Suprapubic skin (tissue), 4 donors: Measurements from ENCODE around the gene STAM. TPM values are rescaled to one million over a fixed set of nuclear protein-coding genes. Genes with fewer than 3 reads are reported as not detected.
"Not testable (repeated sequence)": the region's sequence is repeated elsewhere in the genome, so short reads cannot be mapped to it uniquely, and the experiment has no call there.

Experiments
- DNase-seq, 2 donors: peaks; one replicate each; pipeline ENCODE4 v3.0.0-alpha.2; 2019; ENCODE audit warnings: low spot score in 2 of 2
- H3K27ac ChIP-seq: fragments of 200-600 bp; sonication (generic); one replicate; pipeline ENCODE4 v1.5.1; 2019
- H3K27me3 ChIP-seq: fragments of 200-600 bp; sonication (generic); one replicate; pipeline ENCODE4 v1.5.1; 2019
- H3K36me3 ChIP-seq: fragments of 200-600 bp; sonication (generic); one replicate; pipeline ENCODE4 v1.5.1; 2019
- H3K4me1 ChIP-seq: fragments of 200-600 bp; sonication (generic); one replicate; pipeline ENCODE4 v1.5.1; 2019
- H3K4me3 ChIP-seq: fragments of 200-600 bp; sonication (generic); one replicate; pipeline ENCODE4 v1.5.1; 2019; ENCODE audit warnings: mild to moderate bottlenecking
- H3K9me3 ChIP-seq: fragments of 200-600 bp; sonication (generic); one replicate; pipeline ENCODE4 v1.5.1; 2019
- CTCF ChIP-seq, 2 donors: fragments of 200-600 bp in 1 of 2; fragments of 450-650 bp in 1 of 2; sonication (generic) in 1 of 2; IDR thresholded peaks; one replicate each; pipeline ENCODE4 v1.5.1; 2016 to 2019; ENCODE audit warnings: antibody characterized with exemption in 2 of 2, mild to moderate bottlenecking in 1 of 2, moderate library complexity in 1 of 2
- EP300 ChIP-seq: sonication (generic); formaldehyde crosslinking; IDR thresholded peaks from one replicate; pipeline ENCODE4 v1.6.1; 2017; ENCODE audit warnings: antibody characterized with exemption
- POLR2A ChIP-seq, 2 donors: fragments of 450-650 bp; IDR thresholded peaks; one replicate each; pipeline ENCODE4 v1.6.1; 2017; ENCODE audit warnings: antibody characterized with exemption in 2 of 2, mild to moderate bottlenecking in 2 of 2, moderate library complexity in 2 of 2
- POLR2AphosphoS5 ChIP-seq, 3 donors: sonication (generic); formaldehyde crosslinking; IDR thresholded peaks; one replicate each; pipeline ENCODE4 v1.6.1; 2017; ENCODE audit warnings: antibody characterized with exemption in 3 of 3
- WGBS: methylation state at CpG from one replicate; pipeline ENCODE4 v1.1.5; 2018; 5-methylcytosine and 5-hydroxymethylcytosine counted together
- total RNA-seq, 4 donors: library from RNA; depleted of rRNA; stranded (reverse); fragments of >200 nt; gene quantifications; one replicate each; pipeline ENCODE4 v1.1.0, GENCODE V29; 2016

Gene STAM
- total RNA-seq, 4 donors from 2014 or later, result 19.4 to 28.6 (median 22.8) TPM

DNA sequence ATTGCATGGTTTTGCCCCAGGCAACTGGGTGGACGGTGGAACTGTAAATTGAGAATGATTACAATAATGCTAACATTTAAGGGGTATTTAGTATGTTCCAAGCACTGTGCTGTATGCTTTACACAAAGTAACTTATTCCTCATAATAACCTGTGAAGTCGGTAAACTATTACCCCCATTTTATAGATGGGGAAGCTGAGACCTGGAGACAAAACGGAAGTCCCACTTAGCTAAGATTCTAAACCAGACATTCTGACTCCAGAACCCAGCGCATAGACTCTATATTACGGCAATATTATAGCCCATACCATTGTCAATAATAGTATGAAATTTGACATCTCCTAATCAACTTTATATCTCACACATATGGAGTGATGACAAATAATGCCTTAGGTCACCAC is 68.1 kb downstream of the STAM start:
- Histone ChIP-seq H3K4me1 (no peaks in the 10 kb centered on the region), H3K4me3 (no peak overlapping the region), H3K27ac (no peak overlapping the region), H3K27me3 (no peaks in the 10 kb centered on the region), H3K9me3 (no peaks in the 10 kb centered on the region), H3K36me3 (peaks cover 81% of the 10 kb centered on the region)
- TF ChIP-seq POLR2A (IDR thresholded peaks at IDR 0.05) (no peak), POLR2AphosphoS5 (IDR thresholded peaks at IDR 0.05) (no peak), CTCF (IDR thresholded peaks at IDR 0.05) (no peak), EP300 (no peak)
- 94% methylated on average over 5 of the region's 5 CpGs for WGBS
- DNase-seq, result no peak

GRCh38 chr10:17712717-17713471 is 68.9 kb downstream of the STAM start:
- Histone ChIP-seq H3K4me3 (no peak overlapping the region), H3K27ac (no peak overlapping the region), H3K36me3 (peaks cover 85% of the 10 kb centered on the region), H3K4me1 (no peaks in the 10 kb centered on the region), H3K9me3 (no peaks in the 10 kb centered on the region), H3K27me3 (no peaks in the 10 kb centered on the region)
- WGBS, result 80% methylated on average over 18 of the region's 18 CpGs
- TF ChIP-seq EP300, result no peak
- TF ChIP-seq CTCF (IDR thresholded peaks at IDR 0.05), result no peak
- no peak for TF ChIP-seq POLR2A (IDR thresholded peaks at IDR 0.05)
- no peak for TF ChIP-seq POLR2AphosphoS5 (IDR thresholded peaks at IDR 0.05)
- DNase-seq, result no peak

DNA sequence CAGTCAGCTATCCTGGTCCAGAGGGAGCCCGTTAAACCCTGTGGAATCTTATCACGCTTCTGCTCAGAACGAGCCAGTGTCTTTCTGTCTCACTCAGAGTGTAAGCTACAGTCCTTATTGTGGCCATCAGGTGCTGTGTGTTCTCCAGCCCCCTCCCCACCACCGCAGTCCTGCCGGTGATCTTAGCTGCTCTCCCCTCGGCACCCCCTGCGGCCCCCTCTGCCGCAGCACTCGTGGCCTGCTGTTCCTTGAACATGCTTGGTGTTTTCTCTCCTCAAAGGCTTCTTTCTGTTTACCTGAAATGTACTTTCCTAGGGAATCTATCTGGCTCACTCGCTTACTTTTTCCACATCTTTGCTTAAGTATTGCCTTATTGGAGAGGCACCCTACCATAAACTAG is 69.8 kb downstream of the STAM start:
- no peaks in the 10 kb centered on the region for H3K9me3 ChIP-seq
- TF ChIP-seq POLR2AphosphoS5 (IDR thresholded peaks at IDR 0.05) (no peak), EP300 (no peak), POLR2A (IDR thresholded peaks at IDR 0.05) (no peak), CTCF (IDR thresholded peaks at IDR 0.05) (no peak)
- WGBS, result 94% methylated on average over 10 of the region's 10 CpGs
- no peak overlapping the region for H3K4me3 ChIP-seq
- H3K36me3 ChIP-seq, result peaks cover 77% of the 10 kb centered on the region
- no peaks in the 10 kb centered on the region for H3K4me1 ChIP-seq
- H3K27me3 ChIP-seq, result no peaks in the 10 kb centered on the region
- no peak for DNase-seq
- no peak overlapping the region for H3K27ac ChIP-seq

GRCh38 chr10:17716161-17716560 is 72.2 kb downstream of the STAM start:
- Histone ChIP-seq H3K27me3 (no peaks in the 10 kb centered on the region), H3K27ac (no peak overlapping the region), H3K36me3 (peaks cover 58% of the 10 kb centered on the region), H3K4me1 (no peaks in the 10 kb centered on the region), H3K4me3 (no peak overlapping the region), H3K9me3 (no peaks in the 10 kb centered on the region)
- WGBS, result 94% methylated on average over 4 of the region's 4 CpGs
- no peak for DNase-seq
- TF ChIP-seq POLR2AphosphoS5 (IDR thresholded peaks at IDR 0.05), result no peak
- TF ChIP-seq CTCF (IDR thresholded peaks at IDR 0.05), result no peak
- TF ChIP-seq POLR2A (IDR thresholded peaks at IDR 0.05), result no peak
- TF ChIP-seq EP300, result no peak

- H3K36me3 ChIP-seq, result peaks cover 16% of the 10 kb centered on the region
- not testable (repeated sequence) for H3K27ac ChIP-seq, H3K27me3 ChIP-seq, H3K4me3 ChIP-seq, H3K4me1 ChIP-seq, H3K9me3 ChIP-seq, DNase-seq
- WGBS, result 94% methylated on average over 18 of the region's 25 CpGs
Observed at GRCh38 chr10:17722317-17723014, 78.5 kb downstream of the STAM start.
